PC-9 (cell line): ENCODE measurements around the gene CKAP5. TPM values are rescaled to one million over a fixed set of nuclear protein-coding genes. Genes with fewer than 3 reads are reported as not detected.

Source experiments
- BruUV-seq: library from RNA; stranded (reverse); fragments of 400-500 nt; replicated peaks from 2 replicates; lab custom pipeline; 2021; lab: Mats Ljungman, UMichigan
- CTCF ChIA-PET: fragments of 300-600 bp; sonication (Branson Sonifier 250); formaldehyde crosslinking; loops from one replicate; lab custom pipeline; 2022; ENCODE audit warnings: antibody characterized with exemption; lab: Charles Lee
- POLR2A ChIA-PET: fragments of 300-600 bp; sonication (Branson Sonifier 250); formaldehyde crosslinking; loops from one replicate; lab custom pipeline; 2022; ENCODE audit warnings: antibody characterized with exemption; ENCODE audit not compliant: unreplicated experiment; lab: Charles Lee
- DNase-seq, 2 experiments: peaks; one replicate each; pipeline versions ENCODE4 v3.0.0 to v3.0.0-alpha.2; 2015 to 2022; ENCODE audit warnings: mixed read lengths in 1 of 2
- H2AFZ ChIP-seq: fragments of 200-600 bp; sonication (generic); 2 replicates; pipeline ENCODE4 v1.8.1; 2017; ENCODE audit warnings: antibody characterized with exemption
- H3F3A ChIP-seq: fragments of 200-600 bp; sonication (generic); 2 replicates; pipeline ENCODE4 v1.8.1; 2017; ENCODE audit warnings: antibody characterized with exemption, mild to moderate bottlenecking, low read depth; ENCODE audit not compliant: insufficient read depth
- H3K27ac ChIP-seq: fragments of 200-600 bp; sonication (generic); 2 replicates; pipeline ENCODE4 v1.6.1; 2016; ENCODE audit warnings: mixed run types
- H3K27me3 ChIP-seq: fragments of 200-600 bp; sonication (generic); 2 replicates; pipeline ENCODE4 v1.6.1; 2016; ENCODE audit warnings: low read depth, mixed run types; ENCODE audit not compliant: insufficient read depth
- H3K36me3 ChIP-seq: fragments of 200-600 bp; sonication (generic); 2 replicates; pipeline ENCODE4 v1.6.1; 2016; ENCODE audit warnings: low read depth, mixed run types
- H3K4me1 ChIP-seq: fragments of 200-600 bp; sonication (generic); replicated peaks from 2 replicates; pipeline ENCODE4 v1.6.1; 2016; ENCODE audit warnings: mixed run types; ENCODE audit not compliant: insufficient read depth
- H3K4me2 ChIP-seq: fragments of 200-600 bp; sonication (generic); 2 replicates; pipeline ENCODE4 v1.6.1; 2017; ENCODE audit warnings: mixed run types
- H3K4me3 ChIP-seq: fragments of 200-600 bp; sonication (generic); 2 replicates; pipeline ENCODE4 v1.6.1; 2016; ENCODE audit warnings: mixed run types
- H3K79me2 ChIP-seq: fragments of 200-600 bp; sonication (generic); 2 replicates; pipeline ENCODE4 v1.6.1; 2017; ENCODE audit warnings: low read depth, mixed run types
- H3K9me2 ChIP-seq: fragments of 200-600 bp; sonication (generic); 2 replicates; pipeline ENCODE4 v1.8.1; 2017; ENCODE audit warnings: mild to moderate bottlenecking; ENCODE audit not compliant: insufficient read depth
- H3K9me3 ChIP-seq: fragments of 200-600 bp; sonication (generic); 2 replicates; pipeline ENCODE4 v1.8.1; 2016; ENCODE audit warnings: low read depth; ENCODE audit not compliant: insufficient read depth
- H4K20me1 ChIP-seq: fragments of 200-600 bp; sonication (generic); 2 replicates; pipeline ENCODE4 v1.8.1; 2017; ENCODE audit not compliant: insufficient read depth
- CTCF ChIP-seq: fragments of 200-600 bp; sonication (generic); conservative IDR thresholded peaks from 2 replicates; pipeline ENCODE4 v1.6.1; 2017; ENCODE audit warnings: mixed run types, antibody characterized with exemption, mild to moderate bottlenecking, moderate library complexity
- EZH2 ChIP-seq: fragments of 200-600 bp; sonication (generic); IDR thresholded peaks from 2 replicates; pipeline ENCODE4 v1.8.0; 2017; ENCODE audit warnings: antibody characterized with exemption, low read depth
- intact Hi-C: fragments of 100-400 bp; cut with micrococcal nuclease; formaldehyde crosslinking; loops from one replicate; pipeline ENCODE4 v1.10.0; 2022; ENCODE audit not compliant: unreplicated experiment
- microRNA-seq: library from miRNA; unstranded; fragments of <30 nt; microRNA quantifications from one replicate; pipeline ENCODE4 v1.2.0, GENCODE V29; 2021; ENCODE audit warnings: borderline number of aligned reads, borderline replicate concordance
- total RNA-seq: library from RNA; stranded (reverse); gene quantifications from 2 replicates; pipeline ENCODE4 v1.2.3, GENCODE V29; 2021

CKAP5 gene
- total RNA-seq, 1 experiment from 2014 or later: 195 TPM

GRCh38 chr11:46694607-46695006, 151.5 kb downstream of the CKAP5 start:
- POLR2A ChIA-PET: no interaction called here
- intact Hi-C loops: no loop called here

DNA sequence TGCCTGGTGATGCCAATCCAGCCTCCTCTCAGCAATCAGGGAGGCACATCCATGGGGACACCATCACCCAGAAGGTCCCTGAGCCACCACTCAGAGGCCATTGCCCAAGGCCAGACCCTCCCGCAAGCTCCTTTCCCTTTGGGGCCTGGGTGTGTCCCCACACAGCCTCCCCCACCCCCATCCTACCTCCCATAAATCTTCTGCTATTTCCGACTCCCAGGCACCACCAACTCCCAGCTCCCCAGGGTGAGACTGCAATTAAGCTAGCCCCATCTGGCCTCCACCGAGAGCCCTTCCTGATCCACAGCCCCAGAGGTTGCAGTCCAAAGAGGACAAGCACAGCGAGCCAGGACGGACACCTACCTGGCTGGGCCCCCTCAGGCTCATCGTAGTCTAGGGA, 152.0 kb downstream of the CKAP5 start:
- BruUV-seq: no TSS peak
- Histone ChIP-seq H2AFZ (no peak overlapping the region), H3K4me2 (no peak overlapping the region), H3K27ac (no peak overlapping the region), H3F3A (no peaks in the 10 kb centered on the region), H3K9me3 (no peaks in the 10 kb centered on the region), H3K4me3 (no peak overlapping the region), H4K20me1 (peaks cover 3% of the 10 kb centered on the region), H3K36me3 (peaks cover 2% of the 10 kb centered on the region; the same call in 1 of the 2 replicates), H3K27me3 (no peaks in the 10 kb centered on the region), H3K9me2 (no peaks in the 10 kb centered on the region), H3K4me1 (no peaks in the 10 kb centered on the region), H3K79me2 (peaks cover 9% of the 10 kb centered on the region)
- intact Hi-C loops: no loop called here
- ChIA-PET CTCF (no interaction called here), POLR2A (no interaction called here)
- DNase-seq: no peak
- TF ChIP-seq CTCF (no peak), EZH2 (no peak)

More at GRCh38 chr11:46694607-46695006, 151.5 kb downstream of the CKAP5 start:
- Histone ChIP-seq H3K79me2 (peaks cover 15% of the 10 kb centered on the region), H3K36me3 (no peaks in the 10 kb centered on the region), H3K9me3 (no peaks in the 10 kb centered on the region), H3K9me2 (no peaks in the 10 kb centered on the region), H3F3A (peaks cover under 1% of the 10 kb centered on the region; the same call in 1 of the 2 replicates), H3K4me1 (no peaks in the 10 kb centered on the region), H3K27ac (no peak overlapping the region), H3K4me3 (no peak overlapping the region), H3K27me3 (no peaks in the 10 kb centered on the region), H2AFZ (no peak overlapping the region), H3K4me2 (no peak overlapping the region), H4K20me1 (peaks cover 3% of the 10 kb centered on the region; the same call in 1 of the 2 replicates)
- CTCF ChIA-PET: no interaction called here
- DNase-seq: no peak
- BruUV-seq: no TSS peak
- TF ChIP-seq EZH2 (no peak), CTCF (no peak)

DNA sequence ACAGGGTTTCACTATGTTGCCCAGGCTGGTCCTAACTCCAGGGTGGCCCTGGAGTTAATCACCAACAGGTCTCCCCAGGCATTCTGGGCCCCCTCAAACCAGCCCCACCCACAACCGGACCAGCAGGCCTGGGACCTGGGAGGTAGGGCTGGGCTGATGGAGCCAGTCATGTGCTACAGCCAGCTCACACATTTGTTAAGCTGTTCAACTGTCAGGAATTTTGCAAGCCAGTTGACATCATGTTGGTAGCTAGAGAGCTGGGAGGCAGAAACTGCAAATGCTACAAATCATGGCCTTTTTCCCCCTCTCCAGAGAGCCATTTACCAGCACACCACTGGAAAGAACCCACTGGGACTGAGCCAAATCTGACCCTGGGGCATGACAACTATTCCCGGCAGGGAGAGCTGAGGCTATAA, 152.5 kb downstream of the CKAP5 start:
- no peak overlapping the region for H3K4me2 ChIP-seq
- ChIA-PET POLR2A (interaction anchor here (0.5 kb wide), 1 partner anchor 496 kb away, joined by 3 read pairs; no protein-coding TSS in a partner anchor), CTCF (no interaction called here)
- no peaks in the 10 kb centered on the region for H3F3A ChIP-seq
- BruUV-seq: no TSS peak
- no peaks in the 10 kb centered on the region for H3K9me2 ChIP-seq
- peaks cover 3% of the 10 kb centered on the region for H4K20me1 ChIP-seq
- no peak for DNase-seq
- H3K9me3 ChIP-seq: no peaks in the 10 kb centered on the region
- no peak overlapping the region for H3K27ac ChIP-seq
- peaks cover 5% of the 10 kb centered on the region; the same call in 1 of the 2 replicates for H3K79me2 ChIP-seq
- H3K36me3 ChIP-seq: peaks cover 4% of the 10 kb centered on the region; the same call in 1 of the 2 replicates
- no peak overlapping the region for H3K4me3 ChIP-seq
- no peaks in the 10 kb centered on the region for H3K27me3 ChIP-seq
- H2AFZ ChIP-seq: no peak overlapping the region
- intact Hi-C loops: no loop called here
- no peaks in the 10 kb centered on the region for H3K4me1 ChIP-seq
- TF ChIP-seq CTCF (no peak), EZH2 (no peak)

Small RNAs within 50 kb of the gene (microRNA-seq; reads per million reads assigned to microRNA genes)
- gene MIR5582: not detected

Other genes with a start within 250 kb of the CKAP5 start
- gene HARBI1, start 229.1 kb downstream of the CKAP5 start, total RNA-seq: 6.6 and 8.0 TPM in 2 replicates
- 109 TPM in 2 replicates for gene ATG13, start 228.7 kb downstream of the CKAP5 start, total RNA-seq
- 60.3 and 64.2 TPM in 2 replicates for gene ARHGAP1, start 145.7 kb downstream of the CKAP5 start, total RNA-seq
- 13.8 and 16.2 TPM in 2 replicates for gene ZNF408, start 145.2 kb downstream of the CKAP5 start, total RNA-seq
- 0.20 TPM in 1 of 2 replicates, not detected in the other for gene F2, start 127.1 kb downstream of the CKAP5 start, total RNA-seq
- 9.6 and 15.7 TPM in 2 replicates for gene LRP4, start 72.3 kb upstream of the CKAP5 start, total RNA-seq
- gene CSTPP1, start 90.5 kb upstream of the CKAP5 start, total RNA-seq: 87.2 and 88.3 TPM in 2 replicates